Muscle of leg (tissue), 9 donors: Measurements from ENCODE around the gene C1QL1. TPM values are rescaled to one million over a fixed set of nuclear protein-coding genes. Genes with fewer than 3 reads are reported as not detected.

Source experiments
- polyA plus RNA-seq, 8 donors: library from polyadenylated mRNA; unstranded; fragments of 120-200 nt; gene quantifications; one replicate each; pipeline versions ENCODE4 v1.2.1 to v1.2.3, GENCODE V29; 2013; ENCODE audit warnings: inconsistent platforms in 1 of 8, low replicate concordance in 1 of 8; ENCODE audit not compliant: insufficient read length in 8 of 8, insufficient read depth in 1 of 8
- total RNA-seq: library from RNA; stranded (reverse); fragments of 120-200 nt; gene quantifications from one replicate; pipeline ENCODE4 v1.2.4, GENCODE V29; 2013

Gene C1QL1
- total and polyA plus RNA-seq, 9 donors = 0.82 to 11.1 (median 2.5) TPM

Other genes starting within 250 kb of the C1QL1 start
- 1.3 TPM for gene ADAM11, start 209.3 kb downstream of the C1QL1 start, total RNA-seq
- gene ADAM11, start 209.3 kb downstream of the C1QL1 start, polyA plus RNA-seq = 1 to 10 TPM; 1.8 to 4.3 (median 2.3) TPM
- 22.1 TPM for gene GJC1, start 138.0 kb downstream of the C1QL1 start, total RNA-seq
- gene GJC1, start 138.0 kb downstream of the C1QL1 start, polyA plus RNA-seq = 10 to 100 TPM; 19.3 to 35.4 (median 24.3) TPM
- gene HIGD1B, start 120.4 kb downstream of the C1QL1 start, total RNA-seq = 6.6 TPM
- 1 to 10 TPM; 3.4 to 5.8 (median 4.1) TPM for gene HIGD1B, start 120.4 kb downstream of the C1QL1 start, polyA plus RNA-seq
- gene EFTUD2, start 68.9 kb downstream of the C1QL1 start, total RNA-seq = 53.4 TPM
- gene EFTUD2, start 68.9 kb downstream of the C1QL1 start, polyA plus RNA-seq = 10 to 100 TPM; 59.2 to 76.4 (median 68.8) TPM
- 0.35 TPM for gene GFAP, start 52.8 kb downstream of the C1QL1 start, total RNA-seq
- gene GFAP, start 52.8 kb downstream of the C1QL1 start, polyA plus RNA-seq = 1 to 10 TPM in 1 of 8 donors, under 1 TPM in 7; 0.12 to 1.1 (median 0.24) TPM
- 1.9 TPM for gene KIF18B, start 20.5 kb downstream of the C1QL1 start, total RNA-seq
- gene KIF18B, start 20.5 kb downstream of the C1QL1 start, polyA plus RNA-seq = 10 to 100 TPM in 4 of 8 donors, 1 to 10 TPM in 4; 7.4 to 12.2 (median 9.6) TPM
- gene DCAKD, start 83.3 kb upstream of the C1QL1 start, total RNA-seq = 27.2 TPM
- 10 to 100 TPM; 28.0 to 40.1 (median 33.7) TPM for gene DCAKD, start 83.3 kb upstream of the C1QL1 start, polyA plus RNA-seq
- gene NMT1, start 93.0 kb upstream of the C1QL1 start, total RNA-seq = 45.6 TPM
- gene NMT1, start 93.0 kb upstream of the C1QL1 start, polyA plus RNA-seq = 10 to 100 TPM; 34.0 to 49.1 (median 37.8) TPM
- gene PLCD3, start 164.2 kb upstream of the C1QL1 start, total RNA-seq = 15.1 TPM
- gene PLCD3, start 164.2 kb upstream of the C1QL1 start, polyA plus RNA-seq = 10 to 100 TPM; 28.9 to 53.0 (median 39.5) TPM
- gene ACBD4, start 167.4 kb upstream of the C1QL1 start, total RNA-seq = 4.1 TPM
- 1 to 10 TPM; 4.2 to 7.7 (median 5.5) TPM for gene ACBD4, start 167.4 kb upstream of the C1QL1 start, polyA plus RNA-seq
- gene HEXIM1, start 180.2 kb upstream of the C1QL1 start, total RNA-seq = 8.6 TPM
- gene HEXIM1, start 180.2 kb upstream of the C1QL1 start, polyA plus RNA-seq = 10 to 100 TPM; 21.2 to 28.0 (median 24.1) TPM
- 6.2 TPM for gene HEXIM2, start 193.6 kb upstream of the C1QL1 start, total RNA-seq
- 1 to 10 TPM; 6.8 to 9.1 (median 7.8) TPM for gene HEXIM2, start 193.6 kb upstream of the C1QL1 start, polyA plus RNA-seq